NCI-H2081 treated with DMSO at 0.1 percent for 48 hours (cell line): ENCODE measurements around the gene FKBP3.
A peak's percentile ranks its signal among the peaks of the same experiment; 100 is the strongest.
"Not testable (repeated sequence)": the region's sequence is repeated elsewhere in the genome, so short reads cannot be mapped to it uniquely, and the experiment has no call there.

Experiments used
- DNase-seq: peaks from one replicate; lab custom pipeline; 2025; lab: John Stamatoyannopoulos, UW

The FKBP3 gene

GRCh38 chr14:45134051-45134958 is at the start of gene FKBP3:
TSS of gene FKBP3 (minus strand) at chr14:45134481. CDS start at chr14:45134456, 25 bp downstream.
- peak; percentile 92 for DNase-seq

GRCh38 chr14:45181806-45182205 is 47.5 kb upstream of the FKBP3 start:
- no peak for DNase-seq

- DNase-seq: no peak
Measured at GRCh38 chr14:45181329-45181728, 47.0 kb upstream of the FKBP3 start.

- DNase-seq: no peak
Measured at GRCh38 chr14:45177076-45177475, 42.8 kb upstream of the FKBP3 start.

GRCh38 chr14:45169906-45170305 is 35.6 kb upstream of the FKBP3 start:
- no peak for DNase-seq

- no peak for DNase-seq
Measured at GRCh38 chr14:45156067-45156466, 21.8 kb upstream of the FKBP3 start.

- DNase-seq: no peak
Measured at GRCh38 chr14:45150386-45150890, 16.2 kb upstream of the FKBP3 start.

- no peak for DNase-seq
Measured at GRCh38 chr14:45149602-45150001, 15.3 kb upstream of the FKBP3 start.

GRCh38 chr14:45145214-45145613 is 10.9 kb upstream of the FKBP3 start:
- no peak for DNase-seq

GRCh38 chr14:45144658-45145057 is 10.4 kb upstream of the FKBP3 start:
- no peak for DNase-seq

- DNase-seq: not testable (repeated sequence)
Measured at GRCh38 chr14:45142083-45142482, 7.8 kb upstream of the FKBP3 start.

GRCh38 chr14:45140661-45141187 is 6.4 kb upstream of the FKBP3 start:
- no peak for DNase-seq

GRCh38 chr14:45136399-45136798 is 2.1 kb upstream of the FKBP3 start:
- DNase-seq: no peak

- DNase-seq: peak; percentile 89
Measured at GRCh38 chr14:45135659-45136395, 1.5 kb upstream of the FKBP3 start, which contains the start of gene FANCM. TSS of gene FANCM (plus strand) at chr14:45135930. CDS start at chr14:45136032, 102 bp downstream.

- no peak for DNase-seq
Measured at GRCh38 chr14:45135156-45135555, 875 bp upstream of the FKBP3 start.

- DNase-seq: no peak
Measured at GRCh38 chr14:45133683-45134050, 614 bp downstream of the FKBP3 start.

GRCh38 chr14:45128963-45129629 is 5.2 kb downstream of the FKBP3 start:
- no peak for DNase-seq

- DNase-seq: no peak
Measured at GRCh38 chr14:45125754-45126153, 8.5 kb downstream of the FKBP3 start.

- DNase-seq: no peak
Measured at GRCh38 chr14:45123271-45123670, 11.0 kb downstream of the FKBP3 start.

GRCh38 chr14:45120096-45120495 is 14.2 kb downstream of the FKBP3 start:
- no peak for DNase-seq

GRCh38 chr14:45118594-45118993 is 15.7 kb downstream of the FKBP3 start:
- no peak for DNase-seq

- DNase-seq: no peak
Measured at GRCh38 chr14:45114327-45114726, 20.0 kb downstream of the FKBP3 start.
